NCI-H82 treated with DMSO at 0.1 percent for 48 hours (cell line): ENCODE measurements around the gene FAM98C.
"Not testable (repeated sequence)": the region's sequence is repeated elsewhere in the genome, so short reads cannot be mapped to it uniquely, and the experiment has no call there.

Source experiments
- DNase-seq: peaks from one replicate; lab custom pipeline; 2025; ENCODE audit not compliant: unreplicated experiment; lab: John Stamatoyannopoulos, UW

The FAM98C gene

DNA sequence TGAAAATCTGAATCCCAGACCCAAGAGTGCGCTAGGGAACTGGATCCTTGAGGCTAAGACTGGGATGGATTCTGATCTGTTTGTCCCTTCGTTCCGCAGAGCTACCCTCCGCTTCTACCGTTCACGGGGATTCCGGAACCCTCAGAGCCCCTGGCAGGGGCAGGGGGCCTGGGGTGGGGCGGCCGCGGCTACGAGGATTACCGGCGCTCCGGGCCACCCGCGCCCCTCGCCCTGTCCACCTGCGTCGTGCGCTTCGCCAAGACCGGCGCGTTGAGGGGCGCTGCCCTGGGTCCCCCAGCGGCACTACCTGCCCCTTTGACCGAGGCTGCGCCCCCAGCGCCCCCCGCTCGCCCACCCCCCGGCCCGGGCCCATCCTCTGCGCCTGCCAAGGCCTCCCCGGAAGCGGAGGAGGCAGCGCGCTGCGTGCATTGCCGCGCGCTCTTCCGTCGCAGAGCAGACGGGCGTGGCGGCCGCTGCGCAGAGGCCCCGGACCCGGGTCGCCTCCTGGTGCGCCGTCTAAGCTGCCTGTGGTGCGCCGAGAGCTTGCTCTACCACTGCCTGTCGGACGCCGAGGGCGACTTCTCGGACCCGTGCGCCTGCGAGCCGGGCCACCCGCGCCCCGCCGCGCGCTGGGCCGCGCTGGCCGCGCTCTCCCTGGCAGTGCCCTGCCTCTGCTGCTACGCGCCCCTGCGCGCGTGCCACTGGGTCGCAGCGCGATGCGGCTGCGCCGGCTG, 7.3 kb upstream of the FAM98C start:
- DNase-seq, result no peak

- no peak for DNase-seq
Observed at GRCh38 chr19:38399081-38399480, 3.8 kb upstream of the FAM98C start.

GRCh38 chr19:38399537-38399936, 3.4 kb upstream of the FAM98C start:
- no peak for DNase-seq

- no peak for DNase-seq
Observed at GRCh38 chr19:38400361-38400760, 2.5 kb upstream of the FAM98C start.

DNA sequence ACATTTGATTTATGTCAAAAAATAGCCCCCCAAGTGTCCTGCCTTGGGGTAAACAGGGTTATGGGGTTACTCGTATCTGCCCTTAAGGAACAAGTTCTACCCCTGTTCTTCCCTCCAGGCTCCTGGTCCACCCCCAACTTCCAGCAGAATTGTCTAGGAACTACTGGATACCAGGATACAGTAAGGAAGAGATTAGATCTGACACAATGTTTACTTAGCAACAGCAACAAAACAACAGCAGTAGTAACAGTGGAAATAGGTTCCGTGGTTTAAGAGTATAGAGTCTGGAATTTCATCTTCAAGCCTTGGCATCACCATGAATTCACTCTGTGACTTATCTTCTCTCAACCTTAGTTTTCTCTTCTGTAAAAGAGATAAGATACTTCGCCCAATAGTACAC, 1.7 kb upstream of the FAM98C start:
- DNase-seq, result no peak

GRCh38 chr19:38402623-38402966, 298 bp upstream of the FAM98C start:
- DNase-seq, result no peak

DNA sequence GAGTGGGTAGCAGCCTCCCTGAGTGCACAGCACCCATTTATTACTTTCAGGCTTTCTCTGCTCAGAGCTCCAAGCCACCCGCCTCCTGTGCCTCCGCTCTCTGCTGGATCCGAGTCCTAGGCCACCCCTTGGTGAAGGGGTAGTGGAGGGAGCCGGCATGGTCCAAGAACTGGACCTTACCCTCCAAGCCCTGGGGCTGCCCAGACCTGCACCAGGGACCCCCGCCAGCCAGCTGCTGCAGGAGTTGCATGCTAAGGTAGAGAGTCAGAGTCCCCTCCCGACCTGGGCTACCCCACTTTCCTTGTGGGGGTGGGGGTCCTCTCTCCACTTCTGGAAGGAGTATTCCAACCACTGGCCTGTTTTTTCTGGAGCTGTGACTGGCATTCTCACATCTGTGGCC, 2.0 kb downstream of the FAM98C start:
- DNase-seq, result no peak

DNA sequence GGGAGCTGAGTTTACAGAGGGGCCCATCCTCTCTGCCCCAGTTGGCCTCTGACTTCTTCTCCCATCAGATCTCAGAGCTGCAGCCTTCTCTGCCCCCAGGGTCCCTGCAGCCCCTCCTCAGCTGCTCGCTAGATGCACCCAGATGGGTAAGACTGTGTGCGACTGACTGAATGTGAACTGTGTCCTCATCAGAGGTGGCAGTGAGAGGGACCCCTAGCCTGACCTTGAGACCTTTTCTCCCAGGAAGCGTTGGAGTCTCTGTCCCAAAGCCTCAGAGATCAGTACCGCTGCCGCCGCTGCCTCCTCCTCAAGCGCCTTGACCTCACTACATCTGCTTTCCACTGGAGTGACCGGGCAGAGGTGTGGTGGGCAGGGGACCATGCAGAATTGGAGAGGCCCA, 2.4 kb downstream of the FAM98C start:
- no peak for DNase-seq

DNA sequence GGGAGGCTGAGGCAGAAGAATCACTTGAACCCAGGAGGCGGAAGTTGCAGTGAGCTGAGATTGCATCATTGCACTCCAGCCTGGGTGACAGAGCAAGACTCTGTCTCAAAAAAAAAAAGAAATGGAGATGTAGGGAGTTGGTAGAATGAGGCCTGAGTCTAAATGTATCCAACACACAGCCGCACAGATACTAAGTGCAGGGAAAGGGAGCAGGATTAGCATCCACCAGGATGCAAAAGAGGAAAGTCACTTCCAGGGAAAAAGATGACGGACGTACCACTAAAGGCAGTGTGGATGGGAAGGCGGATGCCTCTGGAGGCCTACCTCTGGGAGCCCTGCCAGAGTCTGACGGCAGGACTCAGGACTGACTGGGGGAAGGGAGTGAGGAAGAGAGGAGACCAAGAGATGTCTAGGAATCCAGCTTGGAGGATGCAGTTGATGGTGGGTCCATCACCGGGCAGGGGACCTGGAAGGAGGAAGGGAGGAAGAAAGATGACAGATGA, 6.8 kb downstream of the FAM98C start:
- no peak for DNase-seq

GRCh38 chr19:38410407-38410806, 7.5 kb downstream of the FAM98C start:
- DNase-seq, result not testable (repeated sequence)

DNA sequence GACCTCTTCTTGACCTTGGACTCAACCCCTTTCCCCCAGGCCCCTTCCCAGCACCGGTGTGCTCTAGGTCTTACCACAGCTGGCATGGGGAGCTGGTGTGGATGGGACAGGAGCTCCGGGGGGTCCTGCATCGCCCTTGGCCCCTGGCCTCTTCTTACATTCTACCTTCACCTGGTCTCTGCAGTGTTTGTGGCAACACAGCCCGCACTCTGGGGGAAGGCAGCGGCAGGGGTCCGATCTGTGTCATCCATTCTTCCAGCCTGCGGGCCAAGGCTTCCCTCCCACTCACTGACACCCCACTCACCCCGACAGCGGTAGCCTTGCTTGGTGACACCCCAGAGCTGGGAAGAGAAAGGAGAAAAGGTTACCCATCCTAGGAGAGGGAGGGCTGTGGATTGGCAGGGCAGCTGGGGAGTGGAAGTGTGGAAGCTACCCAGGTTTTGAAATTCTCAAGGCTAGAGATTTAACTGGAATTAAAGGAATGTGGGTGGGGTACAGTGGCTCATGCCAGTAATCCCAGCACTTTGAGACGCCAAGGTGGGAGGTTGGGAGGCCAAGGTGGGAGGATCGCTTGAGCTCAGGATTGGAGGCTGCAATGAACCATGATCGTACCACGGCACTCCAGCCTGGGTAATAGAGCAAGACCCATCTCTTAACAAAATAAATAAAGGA, 8.3 kb downstream of the FAM98C start:
- no peak for DNase-seq

- not testable (repeated sequence) for DNase-seq
Observed at GRCh38 chr19:38411898-38412297, 9.0 kb downstream of the FAM98C start.

DNA sequence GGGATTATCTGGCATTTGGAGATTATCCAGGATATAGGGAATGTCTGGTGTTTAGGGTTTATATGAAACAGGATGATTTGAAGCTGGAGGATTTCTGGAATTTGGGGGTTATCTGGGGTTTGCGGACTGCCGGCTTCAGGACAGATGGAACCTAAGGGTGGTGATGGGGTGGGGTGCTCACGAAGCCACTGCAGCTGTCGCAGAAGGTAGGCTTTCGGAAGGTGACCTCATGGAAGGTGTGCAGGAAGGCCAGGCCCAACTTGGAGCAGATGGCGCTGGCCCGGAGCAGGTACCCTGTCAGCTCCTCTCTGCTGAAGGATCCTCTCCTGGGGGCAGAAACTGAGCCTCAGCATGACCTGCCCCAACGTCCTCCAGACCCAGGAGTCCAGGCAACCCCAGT, 9.6 kb downstream of the FAM98C start:
- peak; percentile 94 for DNase-seq

DNA sequence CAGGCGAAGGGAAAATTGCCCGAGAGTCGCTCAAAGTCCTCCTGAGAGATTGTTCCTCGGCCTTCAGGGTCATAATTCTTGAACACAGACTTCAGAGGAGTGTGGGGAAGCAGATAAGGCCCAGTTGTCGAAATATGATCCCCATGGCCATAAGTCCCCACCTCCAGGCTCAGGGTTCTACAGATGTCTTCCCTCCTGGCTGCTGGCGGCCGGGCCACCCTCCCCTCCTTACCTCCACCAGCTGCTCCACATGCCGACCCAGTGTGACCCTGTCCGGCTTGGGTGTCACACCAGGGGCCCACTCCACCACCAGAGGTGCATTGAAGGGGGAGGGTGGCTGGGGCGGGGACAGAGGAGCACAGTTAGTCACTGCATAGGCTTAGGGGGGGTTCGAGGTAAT, 10.1 kb downstream of the FAM98C start:
- peak; percentile 68 for DNase-seq

- DNase-seq, result no peak
Observed at GRCh38 chr19:38413416-38413815, 10.5 kb downstream of the FAM98C start.

DNA sequence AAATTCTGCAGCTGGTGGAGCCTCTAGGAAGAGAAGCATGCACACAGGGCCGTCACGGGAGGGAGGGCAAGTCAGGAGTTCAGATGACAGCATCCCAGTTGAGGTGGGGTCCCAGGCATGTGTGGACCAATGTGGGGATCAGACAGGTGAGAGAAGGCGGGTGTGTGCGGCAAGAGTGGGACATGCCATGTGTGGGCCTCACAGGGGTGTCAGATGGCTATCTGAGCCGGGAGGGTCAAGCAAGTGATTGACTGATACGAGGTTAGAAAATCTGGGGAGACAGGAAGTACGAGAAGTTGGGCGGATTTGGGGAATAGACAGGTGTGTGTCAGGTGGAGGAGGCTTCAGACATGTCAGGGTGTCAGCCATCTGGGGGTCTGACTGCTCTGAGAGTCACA, 14.3 kb downstream of the FAM98C start:
- no peak for DNase-seq

- peak; percentile 60 for DNase-seq
Observed at GRCh38 chr19:38417544-38418506, 14.9 kb downstream of the FAM98C start.

GRCh38 chr19:38420935-38421334, 18.0 kb downstream of the FAM98C start:
- DNase-seq, result no peak

GRCh38 chr19:38421856-38422255, 19.0 kb downstream of the FAM98C start:
- no peak for DNase-seq

- no peak for DNase-seq
Observed at GRCh38 chr19:38422438-38422837, 19.5 kb downstream of the FAM98C start.

GRCh38 chr19:38424272-38424671, 21.4 kb downstream of the FAM98C start:
- no peak for DNase-seq
